MM.1S (cell line): Measurements from ENCODE around the gene DCUN1D3.

Experiments
- DNase-seq: peaks from one replicate; pipeline ENCODE4 v3.0.0-alpha.2; 2015
- H2AFZ ChIP-seq: fragments of 300-600 bp; sonication (generic); 2 replicates; pipeline ENCODE4 v1.6.0; 2016; ENCODE audit warnings: antibody characterized with exemption, low read length
- H3F3A ChIP-seq: fragments of 300-600 bp; sonication (generic); 2 replicates; pipeline ENCODE4 v1.6.1; 2016; ENCODE audit warnings: mild to moderate bottlenecking, antibody characterized with exemption, low read length, moderate library complexity, mixed read lengths; ENCODE audit not compliant: insufficient read depth
- H3K27ac ChIP-seq: fragments of 300-600 bp; sonication (generic); 2 replicates; pipeline ENCODE4 v1.5.1; 2016; ENCODE audit warnings: mild to moderate bottlenecking, low read length
- H3K27me3 ChIP-seq: fragments of 300-600 bp; sonication (generic); replicated peaks from 2 replicates; pipeline ENCODE4 v1.6.0; 2016; ENCODE audit warnings: low read length; ENCODE audit not compliant: insufficient read depth
- H3K36me3 ChIP-seq: fragments of 300-600 bp; sonication (generic); replicated peaks from 2 replicates; pipeline ENCODE4 v1.6.1; 2016; ENCODE audit warnings: mild to moderate bottlenecking, low read length, mixed read lengths; ENCODE audit not compliant: insufficient read depth
- H3K4me1 ChIP-seq: fragments of 300-600 bp; sonication (generic); 2 replicates; pipeline ENCODE4 v1.6.1; 2016; ENCODE audit warnings: low read length, mixed read lengths
- H3K4me2 ChIP-seq: fragments of 300-600 bp; sonication (generic); 2 replicates; pipeline ENCODE4 v1.6.0; 2016; ENCODE audit warnings: low read depth, low read length
- H3K4me3 ChIP-seq: fragments of 300-600 bp; sonication (generic); 2 replicates; pipeline ENCODE4 v1.5.1; 2016; ENCODE audit warnings: low read length, mixed read lengths
- H3K79me2 ChIP-seq: fragments of 300-600 bp; sonication (generic); 2 replicates; pipeline ENCODE4 v1.6.1; 2016; ENCODE audit warnings: mixed run types, low read length, mixed read lengths
- H3K9ac ChIP-seq: fragments of 300-600 bp; sonication (generic); 2 replicates; pipeline ENCODE4 v1.6.1; 2016; ENCODE audit warnings: low read length, mixed read lengths
- H3K9me2 ChIP-seq: fragments of 300-600 bp; sonication (generic); replicated peaks from 2 replicates; pipeline ENCODE4 v1.6.1; 2016; ENCODE audit warnings: mild to moderate bottlenecking, low read length, mixed read lengths; ENCODE audit not compliant: insufficient read depth
- H3K9me3 ChIP-seq: fragments of 300-600 bp; sonication (generic); replicated peaks from 2 replicates; pipeline ENCODE4 v1.6.1; 2016; ENCODE audit warnings: mild to moderate bottlenecking, low read length, mixed read lengths; ENCODE audit not compliant: insufficient read depth
- H4K20me1 ChIP-seq: fragments of 300-600 bp; sonication (generic); 2 replicates; pipeline ENCODE4 v1.6.1; 2016; ENCODE audit warnings: mild to moderate bottlenecking, low read length, moderate library complexity, mixed read lengths; ENCODE audit not compliant: insufficient read depth
- CTCF ChIP-seq: fragments of 300-600 bp; sonication (generic); IDR thresholded peaks from 2 replicates; pipeline ENCODE4 v1.5.1; 2016; ENCODE audit warnings: antibody characterized with exemption, low read length, mixed read lengths
- EZH2 ChIP-seq: fragments of 300-600 bp; sonication (generic); optimal IDR thresholded peaks from 2 replicates; pipeline ENCODE3; 2017; ENCODE audit warnings: low read depth, mild to moderate bottlenecking, antibody characterized with exemption, low read length, mixed read lengths
- EZH2phosphoT487 ChIP-seq: fragments of 300-600 bp; sonication (generic); IDR thresholded peaks from 2 replicates; pipeline ENCODE4 v1.6.1; 2018; ENCODE audit warnings: antibody characterized with exemption, low read length

Gene DCUN1D3

GRCh38 chr16:20938426-20938825 lies 38.3 kb upstream of the DCUN1D3 start:
- no peaks in the 10 kb centered on the region for H3K9me2 ChIP-seq

GRCh38 chr16:20937736-20938135 lies 37.6 kb upstream of the DCUN1D3 start:
- Histone ChIP-seq H3K27ac (no peak overlapping the region), H3K79me2 (no peaks in the 10 kb centered on the region), H3K27me3 (no peaks in the 10 kb centered on the region), H2AFZ (no peak overlapping the region), H3K4me1 (no peaks in the 10 kb centered on the region), H3K36me3 (no peaks in the 10 kb centered on the region), H3K4me3 (no peak overlapping the region), H3K9me3 (no peaks in the 10 kb centered on the region), H3K9ac (no peak overlapping the region), H3K4me2 (no peak overlapping the region), H4K20me1 (no peaks in the 10 kb centered on the region), H3K9me2 (no peaks in the 10 kb centered on the region), H3F3A (no peaks in the 10 kb centered on the region)
- DNase-seq: no peak
- TF ChIP-seq EZH2 (no peak), EZH2phosphoT487 (no peak), CTCF (no peak)

More at GRCh38 chr16:20938426-20938825, 38.3 kb upstream of the DCUN1D3 start:
- Histone ChIP-seq H3K36me3 (no peaks in the 10 kb centered on the region), H3F3A (peaks cover 5% of the 10 kb centered on the region), H3K4me1 (no peaks in the 10 kb centered on the region), H3K4me2 (no peak overlapping the region), H3K9ac (no peak overlapping the region), H4K20me1 (no peaks in the 10 kb centered on the region), H3K27me3 (no peaks in the 10 kb centered on the region), H3K9me3 (no peaks in the 10 kb centered on the region), H3K79me2 (no peaks in the 10 kb centered on the region), H3K27ac (no peak overlapping the region), H2AFZ (no peak overlapping the region), H3K4me3 (no peak overlapping the region)
- no peak for TF ChIP-seq EZH2phosphoT487
- TF ChIP-seq CTCF: no peak
- TF ChIP-seq EZH2: no peak
- DNase-seq: no peak

- H3K4me2 ChIP-seq: no peak overlapping the region
- no peaks in the 10 kb centered on the region for H3K79me2 ChIP-seq
- no peaks in the 10 kb centered on the region for H4K20me1 ChIP-seq
- H3K9me2 ChIP-seq: no peaks in the 10 kb centered on the region
- no peak for DNase-seq
- no peaks in the 10 kb centered on the region for H3K4me1 ChIP-seq
- H3K27ac ChIP-seq: no peak overlapping the region
- no peaks in the 10 kb centered on the region for H3K27me3 ChIP-seq
- H3K36me3 ChIP-seq: no peaks in the 10 kb centered on the region
- H2AFZ ChIP-seq: no peak overlapping the region
- TF ChIP-seq EZH2: no peak
- TF ChIP-seq CTCF: no peak
- no peak for TF ChIP-seq EZH2phosphoT487
- H3K9me3 ChIP-seq: no peaks in the 10 kb centered on the region
- no peak overlapping the region for H3K4me3 ChIP-seq
- H3K9ac ChIP-seq: no peak overlapping the region
- H3F3A ChIP-seq: no peaks in the 10 kb centered on the region
These were observed 33.4 kb upstream of the DCUN1D3 start for GRCh38 chr16:20933589-20933988.
